ENCODE data around the gene NLRX1. TPM values are rescaled to one million over a fixed set of nuclear protein-coding genes. Genes with fewer than 3 reads are reported as not detected.

NLRX1 gene
- total and polyA plus RNA-seq, 4 donors = 4.2 to 12.0 (median 10.4) TPM

DNA sequence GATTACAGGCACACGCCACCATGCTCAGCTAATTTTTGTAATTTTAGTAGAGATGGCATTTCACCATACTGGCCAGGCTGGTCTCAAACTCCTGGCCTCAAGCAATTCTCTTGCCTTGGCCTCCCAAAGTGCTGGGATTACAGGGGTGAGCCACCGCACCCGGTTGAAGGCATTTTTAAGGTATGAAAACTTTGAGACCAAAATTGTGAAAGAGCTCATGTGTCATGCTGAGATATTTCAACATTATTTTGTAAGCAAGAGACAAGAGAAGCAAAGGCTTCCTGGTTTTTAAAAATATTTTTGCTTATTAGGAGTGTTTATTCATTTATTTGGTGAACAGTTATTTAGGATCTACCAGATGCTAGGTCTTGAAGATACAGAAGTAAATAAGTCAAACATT, 23.6 kb downstream of the NLRX1 start:
- no peaks in the 10 kb centered on the region for H3K36me3 ChIP-seq (ENCODE audit: control insufficient read depth in 4 of 4, insufficient read depth in 3 of 4, low read depth in 1 of 4, low read length in 3 of 4)
- no peak overlapping the region for H3K27ac ChIP-seq (ENCODE audit: low read depth in 1 of 2, low read length in 2 of 2)
- no peak overlapping the region for H3K4me3 ChIP-seq (ENCODE audit: low read depth in 1 of 3, low read length in 3 of 3)
- no peak overlapping the region for H3K9ac ChIP-seq (ENCODE audit: low read depth in 1 of 2, low read length in 2 of 2)
- DNase-seq (ENCODE audit: low spot score) = no peak
- WGBS = 90% methylated on average over 3 of the region's 3 CpGs
- TF ChIP-seq EGR1 (IDR thresholded peaks at IDR 0.05; ENCODE audit: low read depth in 2 of 2) (no peak), YY1 (IDR thresholded peaks at IDR 0.05) (no peak), JUND (IDR thresholded peaks at IDR 0.05) (no peak), NR2F2 (IDR thresholded peaks at IDR 0.05) (no peak), HNF4A (conservative IDR thresholded peaks at IDR 0.05) (no peak), FOXA1 (IDR thresholded peaks at IDR 0.05) (no peak), SP1 (IDR thresholded peaks at IDR 0.05) (no peak), RXRA (IDR thresholded peaks at IDR 0.05) (no peak), FOXA2 (IDR thresholded peaks at IDR 0.05) (no peak), RAD21 (IDR thresholded peaks at IDR 0.05) (no peak), TAF1 (conservative IDR thresholded peaks at IDR 0.05) (no peak), HNF4G (IDR thresholded peaks at IDR 0.05) (no peak), GABPA (IDR thresholded peaks at IDR 0.05 in 1 of 2, conservative IDR thresholded peaks at IDR 0.05 in 1 of 2) (no peak)
- TF ChIP-seq, protein P1, sequence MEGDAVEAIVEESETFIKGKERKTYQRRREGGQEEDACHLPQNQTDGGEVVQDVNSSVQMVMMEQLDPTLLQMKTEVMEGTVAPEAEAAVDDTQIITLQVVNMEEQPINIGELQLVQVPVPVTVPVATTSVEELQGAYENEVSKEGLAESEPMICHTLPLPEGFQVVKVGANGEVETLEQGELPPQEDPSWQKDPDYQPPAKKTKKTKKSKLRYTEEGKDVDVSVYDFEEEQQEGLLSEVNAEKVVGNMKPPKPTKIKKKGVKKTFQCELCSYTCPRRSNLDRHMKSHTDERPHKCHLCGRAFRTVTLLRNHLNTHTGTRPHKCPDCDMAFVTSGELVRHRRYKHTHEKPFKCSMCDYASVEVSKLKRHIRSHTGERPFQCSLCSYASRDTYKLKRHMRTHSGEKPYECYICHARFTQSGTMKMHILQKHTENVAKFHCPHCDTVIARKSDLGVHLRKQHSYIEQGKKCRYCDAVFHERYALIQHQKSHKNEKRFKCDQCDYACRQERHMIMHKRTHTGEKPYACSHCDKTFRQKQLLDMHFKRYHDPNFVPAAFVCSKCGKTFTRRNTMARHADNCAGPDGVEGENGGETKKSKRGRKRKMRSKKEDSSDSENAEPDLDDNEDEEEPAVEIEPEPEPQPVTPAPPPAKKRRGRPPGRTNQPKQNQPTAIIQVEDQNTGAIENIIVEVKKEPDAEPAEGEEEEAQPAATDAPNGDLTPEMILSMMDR (IDR thresholded peaks at IDR 0.05; ENCODE audit: low read depth, low read length, missing input control) = no peak
- TF ChIP-seq, protein P2, sequence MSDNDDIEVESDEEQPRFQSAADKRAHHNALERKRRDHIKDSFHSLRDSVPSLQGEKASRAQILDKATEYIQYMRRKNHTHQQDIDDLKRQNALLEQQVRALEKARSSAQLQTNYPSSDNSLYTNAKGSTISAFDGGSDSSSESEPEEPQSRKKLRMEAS (IDR thresholded peaks at IDR 0.05) = no peak
- TF ChIP-seq, protein P3, sequence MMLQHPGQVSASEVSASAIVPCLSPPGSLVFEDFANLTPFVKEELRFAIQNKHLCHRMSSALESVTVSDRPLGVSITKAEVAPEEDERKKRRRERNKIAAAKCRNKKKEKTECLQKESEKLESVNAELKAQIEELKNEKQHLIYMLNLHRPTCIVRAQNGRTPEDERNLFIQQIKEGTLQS (IDR thresholded peaks at IDR 0.05) = no peak
- TF ChIP-seq, protein P4, sequence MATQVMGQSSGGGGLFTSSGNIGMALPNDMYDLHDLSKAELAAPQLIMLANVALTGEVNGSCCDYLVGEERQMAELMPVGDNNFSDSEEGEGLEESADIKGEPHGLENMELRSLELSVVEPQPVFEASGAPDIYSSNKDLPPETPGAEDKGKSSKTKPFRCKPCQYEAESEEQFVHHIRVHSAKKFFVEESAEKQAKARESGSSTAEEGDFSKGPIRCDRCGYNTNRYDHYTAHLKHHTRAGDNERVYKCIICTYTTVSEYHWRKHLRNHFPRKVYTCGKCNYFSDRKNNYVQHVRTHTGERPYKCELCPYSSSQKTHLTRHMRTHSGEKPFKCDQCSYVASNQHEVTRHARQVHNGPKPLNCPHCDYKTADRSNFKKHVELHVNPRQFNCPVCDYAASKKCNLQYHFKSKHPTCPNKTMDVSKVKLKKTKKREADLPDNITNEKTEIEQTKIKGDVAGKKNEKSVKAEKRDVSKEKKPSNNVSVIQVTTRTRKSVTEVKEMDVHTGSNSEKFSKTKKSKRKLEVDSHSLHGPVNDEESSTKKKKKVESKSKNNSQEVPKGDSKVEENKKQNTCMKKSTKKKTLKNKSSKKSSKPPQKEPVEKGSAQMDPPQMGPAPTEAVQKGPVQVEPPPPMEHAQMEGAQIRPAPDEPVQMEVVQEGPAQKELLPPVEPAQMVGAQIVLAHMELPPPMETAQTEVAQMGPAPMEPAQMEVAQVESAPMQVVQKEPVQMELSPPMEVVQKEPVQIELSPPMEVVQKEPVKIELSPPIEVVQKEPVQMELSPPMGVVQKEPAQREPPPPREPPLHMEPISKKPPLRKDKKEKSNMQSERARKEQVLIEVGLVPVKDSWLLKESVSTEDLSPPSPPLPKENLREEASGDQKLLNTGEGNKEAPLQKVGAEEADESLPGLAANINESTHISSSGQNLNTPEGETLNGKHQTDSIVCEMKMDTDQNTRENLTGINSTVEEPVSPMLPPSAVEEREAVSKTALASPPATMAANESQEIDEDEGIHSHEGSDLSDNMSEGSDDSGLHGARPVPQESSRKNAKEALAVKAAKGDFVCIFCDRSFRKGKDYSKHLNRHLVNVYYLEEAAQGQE (IDR thresholded peaks at IDR 0.05) = no peak
- TF ChIP-seq, protein P5, sequence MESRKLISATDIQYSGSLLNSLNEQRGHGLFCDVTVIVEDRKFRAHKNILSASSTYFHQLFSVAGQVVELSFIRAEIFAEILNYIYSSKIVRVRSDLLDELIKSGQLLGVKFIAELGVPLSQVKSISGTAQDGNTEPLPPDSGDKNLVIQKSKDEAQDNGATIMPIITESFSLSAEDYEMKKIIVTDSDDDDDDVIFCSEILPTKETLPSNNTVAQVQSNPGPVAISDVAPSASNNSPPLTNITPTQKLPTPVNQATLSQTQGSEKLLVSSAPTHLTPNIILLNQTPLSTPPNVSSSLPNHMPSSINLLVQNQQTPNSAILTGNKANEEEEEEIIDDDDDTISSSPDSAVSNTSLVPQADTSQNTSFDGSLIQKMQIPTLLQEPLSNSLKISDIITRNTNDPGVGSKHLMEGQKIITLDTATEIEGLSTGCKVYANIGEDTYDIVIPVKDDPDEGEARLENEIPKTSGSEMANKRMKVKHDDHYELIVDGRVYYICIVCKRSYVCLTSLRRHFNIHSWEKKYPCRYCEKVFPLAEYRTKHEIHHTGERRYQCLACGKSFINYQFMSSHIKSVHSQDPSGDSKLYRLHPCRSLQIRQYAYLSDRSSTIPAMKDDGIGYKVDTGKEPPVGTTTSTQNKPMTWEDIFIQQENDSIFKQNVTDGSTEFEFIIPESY (IDR thresholded peaks at IDR 0.05) = no peak
- no peaks in the 10 kb centered on the region for H3K27me3 ChIP-seq (ENCODE audit: control insufficient read depth in 4 of 4, insufficient read depth in 4 of 4, low read length in 3 of 4)
- H3K9me3 ChIP-seq (ENCODE audit: control insufficient read depth in 4 of 4, low read length in 3 of 4) = no peaks in the 10 kb centered on the region
- H3K4me1 ChIP-seq (ENCODE audit: control insufficient read depth in 4 of 4, insufficient read depth in 4 of 4, low read length in 3 of 4) = peaks cover 0 to 5% (median 0%) of the 10 kb centered on the region in 4 donors

Data from liver (tissue), 9 donors.